GM21825 (cell line): ENCODE measurements around the gene SLAMF9.

Experiments used
- ATAC-seq: cut with Tn5 transposase; IDR thresholded peaks from one replicate; pipeline ENCODE4 v1.9.1; 2021; ENCODE audit warnings: mild to moderate bottlenecking, moderate library complexity; ENCODE audit not compliant: unreplicated experiment

Gene SLAMF9

DNA sequence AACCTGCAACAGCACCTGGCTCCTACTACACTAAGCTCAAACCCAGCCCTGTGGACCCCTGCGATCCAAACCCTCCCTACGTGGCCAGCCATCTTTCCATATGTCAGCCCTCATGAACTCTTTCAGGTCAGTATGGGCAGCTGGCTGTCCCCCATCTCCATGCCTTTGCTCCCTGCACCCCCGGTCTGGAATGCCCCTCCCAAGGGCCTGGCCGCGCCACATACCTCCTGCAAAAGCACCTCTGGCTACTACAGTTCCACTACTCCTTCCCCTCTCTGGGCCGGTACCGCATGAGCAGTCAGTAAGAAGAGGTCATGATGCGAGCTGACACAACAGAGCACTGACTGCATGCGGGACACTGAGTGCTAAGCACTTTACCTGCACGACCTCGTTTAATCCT, 18.7 kb downstream of the SLAMF9 start:
- no peak for ATAC-seq

DNA sequence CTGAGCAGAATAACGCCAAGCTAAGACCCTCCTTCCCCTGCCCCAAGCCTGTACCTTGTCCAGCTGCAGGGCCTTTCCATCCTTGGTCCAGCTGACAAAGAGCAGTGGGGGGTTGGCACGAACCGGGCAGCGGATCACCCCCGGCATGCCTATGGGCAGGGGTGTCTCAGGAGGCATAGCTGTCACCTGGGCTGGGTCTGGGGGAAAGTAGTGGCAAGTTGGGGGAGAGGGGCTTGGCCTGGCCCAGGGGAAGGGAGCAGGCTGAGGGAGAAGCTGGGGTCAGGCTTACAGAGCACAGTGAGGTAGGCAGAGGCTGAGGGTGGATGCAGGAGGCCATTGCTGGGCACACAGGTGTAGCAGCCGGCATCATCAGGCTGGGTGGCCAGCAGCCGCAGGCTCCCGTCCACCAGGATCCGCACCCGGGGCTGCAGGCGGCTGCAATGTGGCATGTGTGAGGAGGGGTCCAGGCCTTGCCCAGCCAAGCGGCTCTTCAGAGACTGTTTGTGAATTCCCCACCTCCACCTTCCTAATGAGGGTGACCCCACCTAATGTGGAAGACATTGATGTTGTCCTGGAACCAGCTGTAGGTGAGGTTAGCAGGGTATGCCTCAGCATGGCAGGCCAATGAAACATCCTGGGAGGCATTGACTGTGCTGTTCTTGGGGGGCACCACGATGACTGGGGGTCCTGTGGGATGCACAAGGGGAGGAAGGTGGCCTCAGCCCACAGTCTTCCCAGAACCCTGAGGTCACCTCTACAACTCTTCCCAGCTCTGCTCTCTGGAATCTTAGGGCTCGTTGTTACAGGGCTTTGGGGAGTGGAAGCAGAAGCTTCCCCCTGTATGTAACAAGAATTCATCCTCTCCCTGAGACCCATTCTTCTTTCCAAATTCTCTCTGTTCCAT, 19.6 kb downstream of the SLAMF9 start:
- no peak for ATAC-seq

DNA sequence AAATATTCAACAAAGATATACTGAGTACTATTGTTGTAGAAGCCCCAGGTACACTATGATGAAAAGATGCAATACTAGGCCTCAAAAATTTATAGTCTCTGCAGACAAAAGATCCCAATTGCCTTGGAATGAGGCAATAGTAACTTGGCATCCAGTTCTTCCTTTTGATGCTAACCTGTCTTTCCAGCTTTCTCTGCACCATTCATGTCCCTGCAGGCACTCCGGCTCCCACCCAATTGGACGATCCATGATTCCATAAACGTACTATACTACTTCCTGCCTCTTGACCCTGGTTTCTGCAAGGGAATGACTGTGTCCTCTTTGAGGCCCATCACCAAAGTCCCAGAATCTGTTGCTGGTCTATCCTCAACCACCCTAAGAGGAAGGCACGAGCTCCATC, 20.7 kb downstream of the SLAMF9 start:
- no peak for ATAC-seq

DNA sequence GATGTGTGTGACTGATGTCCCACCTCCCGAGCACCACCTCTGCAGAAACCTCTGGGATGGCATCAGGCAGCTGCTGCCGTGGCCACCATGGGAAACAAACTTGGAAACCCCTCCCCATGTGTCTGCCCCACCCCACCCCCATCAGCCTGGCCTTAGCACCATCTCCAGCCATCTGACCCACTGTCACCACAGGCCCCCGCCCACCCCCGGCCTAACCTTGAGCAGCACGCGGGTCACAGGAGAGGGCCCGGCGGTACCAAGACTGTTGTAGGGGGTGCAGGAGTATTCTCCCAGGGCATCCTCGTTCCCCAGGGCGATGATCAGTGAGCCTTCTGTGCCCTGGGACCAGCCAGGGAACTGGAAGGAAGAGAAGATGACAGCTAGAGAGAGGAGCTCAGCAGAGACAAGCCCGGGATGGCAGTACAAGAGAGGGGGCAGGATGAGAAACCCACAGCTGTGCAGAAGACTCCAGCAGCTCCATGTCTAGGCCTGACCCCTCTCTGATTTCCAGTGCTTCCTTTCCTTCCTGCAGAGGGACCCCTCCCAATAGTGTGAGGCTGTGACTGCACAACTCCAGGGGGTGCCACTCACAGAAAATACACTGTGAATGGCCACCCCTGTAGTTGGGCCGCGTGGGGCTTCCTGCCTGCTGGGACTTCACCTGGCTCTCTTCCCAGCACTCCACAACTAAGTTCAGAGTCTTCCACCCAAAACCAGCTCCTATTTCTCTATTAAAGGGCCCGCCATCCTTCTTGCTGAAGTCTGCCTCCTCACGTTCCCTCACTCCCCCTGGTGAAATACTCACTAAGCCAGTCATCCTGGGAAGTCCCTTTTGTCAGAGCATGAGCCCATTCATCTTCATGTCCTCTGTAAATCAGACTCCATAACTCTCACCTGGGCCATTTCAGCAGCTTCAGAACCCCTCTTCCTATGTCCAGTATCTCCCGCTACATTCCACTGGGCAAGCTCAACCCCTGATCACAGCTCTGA, 21.4 kb downstream of the SLAMF9 start:
- ATAC-seq, result no peak

DNA sequence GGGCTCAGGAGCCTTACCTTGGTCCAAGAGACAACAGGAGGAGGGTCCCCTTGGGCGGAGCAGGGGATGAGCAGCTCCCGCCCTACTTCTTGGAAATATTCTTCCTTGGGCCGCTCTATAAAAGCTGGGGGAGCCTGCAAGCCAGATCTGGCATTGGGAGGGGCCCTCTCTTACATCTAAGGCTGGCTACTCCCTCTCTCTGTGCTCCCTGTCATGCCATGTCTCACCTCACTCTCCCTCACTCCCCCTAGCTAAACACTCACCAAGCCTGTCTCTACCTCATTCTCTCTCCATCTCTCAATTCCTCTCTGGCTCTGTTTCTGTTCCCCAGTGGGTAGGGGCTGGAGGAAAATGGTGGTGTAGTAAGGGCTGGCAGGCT, 22.3 kb downstream of the SLAMF9 start:
- ATAC-seq, result no peak

DNA sequence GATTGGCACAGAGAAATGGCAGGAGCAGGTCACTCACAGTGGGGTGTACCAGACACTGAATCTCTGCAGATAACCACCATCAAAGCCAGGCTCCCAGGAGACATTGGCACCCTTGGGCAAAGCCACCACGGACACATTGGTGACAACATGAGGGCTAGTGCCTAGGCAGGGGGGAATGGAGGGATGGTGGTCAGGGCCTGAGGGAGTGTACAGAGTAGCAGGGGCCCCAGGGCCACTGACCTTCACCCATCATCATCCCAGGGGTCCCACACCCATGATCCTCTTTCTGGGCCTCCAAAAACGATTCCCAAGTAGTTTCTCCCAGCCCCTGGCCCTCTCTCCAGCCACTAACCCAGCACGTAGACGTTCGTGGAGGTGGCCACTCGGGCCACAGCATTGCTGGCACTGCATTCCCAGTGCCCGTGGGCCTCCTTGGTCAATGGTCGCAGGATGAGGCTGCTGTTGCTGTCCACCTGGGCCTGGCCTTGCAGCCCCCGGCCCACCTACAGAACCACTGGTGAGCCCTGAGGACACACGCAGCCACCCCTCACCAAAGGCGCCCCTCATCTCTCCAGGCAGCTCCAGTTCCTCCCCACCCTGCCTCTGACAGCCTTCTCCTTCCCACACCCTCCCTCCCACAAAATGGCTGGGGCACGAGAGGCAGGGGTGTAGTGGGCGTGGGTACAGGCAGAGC, 22.8 kb downstream of the SLAMF9 start:
- ATAC-seq, result no peak

DNA sequence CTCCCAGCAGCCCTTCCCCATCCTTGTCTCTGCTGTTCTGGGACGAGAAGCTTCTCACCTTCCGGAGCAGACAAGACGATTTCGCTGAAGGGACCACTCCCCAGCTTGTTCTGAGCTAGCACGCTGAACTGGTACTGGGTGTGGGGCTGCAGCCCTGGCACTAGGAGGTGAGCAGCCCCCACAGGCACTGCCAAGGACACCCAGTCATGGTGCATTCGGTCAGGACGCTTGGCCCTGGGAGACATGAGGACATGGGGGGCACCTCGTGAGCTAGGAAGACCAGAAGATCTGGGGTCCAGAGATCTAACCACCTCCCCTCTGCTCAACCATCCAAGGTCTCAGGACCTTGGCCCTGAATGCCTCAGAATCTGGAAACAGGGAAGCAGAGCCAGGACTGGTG, 23.4 kb downstream of the SLAMF9 start:
- ATAC-seq, result no peak

DNA sequence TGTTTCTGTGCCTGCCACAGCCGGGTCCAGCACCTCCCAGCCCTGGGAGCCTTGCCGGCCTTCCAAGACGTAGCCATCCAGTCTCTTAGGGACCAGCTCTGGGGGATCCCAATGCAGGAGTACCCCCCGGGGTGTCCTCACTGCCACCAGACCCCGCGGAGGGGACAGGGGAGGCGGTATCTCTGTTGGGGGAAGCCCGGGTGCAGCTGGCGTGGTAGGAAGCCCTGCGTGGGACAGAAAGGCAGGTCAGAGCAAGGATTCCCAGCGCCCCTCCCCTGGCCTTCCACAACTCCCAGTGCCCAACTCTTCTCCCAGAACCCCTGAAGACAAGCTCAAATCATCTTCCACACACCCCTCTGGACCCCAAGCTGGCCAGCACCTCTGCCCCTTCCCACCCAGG, 23.8 kb downstream of the SLAMF9 start:
- no peak for ATAC-seq

DNA sequence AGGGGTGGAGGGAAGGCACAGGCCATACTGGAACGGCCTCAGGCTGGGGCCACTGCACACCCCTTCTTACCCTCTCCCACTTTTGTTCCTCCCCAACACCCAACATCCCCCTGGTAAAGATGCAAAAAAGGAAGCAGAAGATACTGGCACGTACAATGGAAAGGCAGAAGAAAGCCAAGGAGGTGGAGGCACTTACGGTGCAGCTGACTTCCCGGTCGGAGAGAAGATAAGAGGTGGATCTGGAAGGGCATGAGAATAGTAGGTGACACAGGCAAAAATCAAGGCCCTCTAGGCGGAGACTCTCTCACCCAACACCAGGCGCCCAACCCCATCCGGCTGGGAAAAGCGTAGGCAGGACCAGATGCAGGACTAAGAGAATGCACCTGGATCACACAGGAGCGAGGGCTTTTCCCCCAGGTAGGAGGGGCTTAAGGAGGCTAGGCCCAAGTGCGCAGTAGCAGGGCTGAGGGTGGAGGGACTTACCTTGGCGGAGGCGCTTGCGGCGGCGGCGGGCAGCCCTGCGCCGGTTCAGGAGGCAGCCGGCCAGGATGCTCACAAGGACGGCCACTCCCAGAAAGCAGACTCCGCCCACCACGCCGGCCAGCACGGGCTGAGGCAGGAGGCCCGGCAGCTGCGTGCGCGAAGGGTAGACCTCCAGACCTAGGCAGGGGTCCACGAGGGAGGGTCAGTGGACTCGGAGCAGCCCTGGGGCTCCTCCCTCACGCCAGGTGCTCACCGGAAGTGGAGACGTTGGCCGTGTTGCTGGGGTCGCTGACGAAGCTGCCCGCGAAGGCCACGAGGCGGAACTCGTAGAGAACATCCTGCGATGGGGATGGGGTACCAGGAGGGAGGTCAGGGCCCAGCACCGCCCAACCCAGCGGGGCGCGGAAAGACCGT, 24.6 kb downstream of the SLAMF9 start:
- ATAC-seq, result no peak

DNA sequence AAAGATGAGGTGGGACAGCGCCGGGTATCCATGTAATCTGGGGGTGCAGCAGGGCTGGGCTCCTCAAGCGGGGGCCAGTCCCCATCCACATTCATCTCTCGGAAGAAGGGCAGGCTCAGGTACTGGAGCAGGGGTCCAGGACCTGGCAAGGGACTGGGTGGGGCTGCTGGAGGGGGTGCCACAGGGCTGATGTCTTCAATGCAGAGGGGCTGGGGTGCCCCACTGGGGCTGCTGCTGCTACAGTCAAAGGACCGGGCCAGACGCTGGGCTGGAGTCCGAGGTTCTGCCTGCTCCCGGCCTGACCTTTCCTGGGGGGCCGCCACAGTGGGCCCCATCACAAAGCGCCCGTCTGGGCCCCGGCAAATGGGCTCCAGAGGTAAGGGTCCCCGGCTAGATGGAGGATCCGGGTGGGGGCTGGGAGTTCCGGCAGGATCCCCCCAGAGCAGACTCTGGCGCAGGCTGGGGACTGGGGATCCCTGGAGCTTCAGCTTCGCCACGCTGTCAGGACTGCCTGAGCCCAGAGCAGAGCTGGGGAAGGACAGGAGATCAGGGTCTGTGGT, 25.5 kb downstream of the SLAMF9 start:
- ATAC-seq, result no peak

DNA sequence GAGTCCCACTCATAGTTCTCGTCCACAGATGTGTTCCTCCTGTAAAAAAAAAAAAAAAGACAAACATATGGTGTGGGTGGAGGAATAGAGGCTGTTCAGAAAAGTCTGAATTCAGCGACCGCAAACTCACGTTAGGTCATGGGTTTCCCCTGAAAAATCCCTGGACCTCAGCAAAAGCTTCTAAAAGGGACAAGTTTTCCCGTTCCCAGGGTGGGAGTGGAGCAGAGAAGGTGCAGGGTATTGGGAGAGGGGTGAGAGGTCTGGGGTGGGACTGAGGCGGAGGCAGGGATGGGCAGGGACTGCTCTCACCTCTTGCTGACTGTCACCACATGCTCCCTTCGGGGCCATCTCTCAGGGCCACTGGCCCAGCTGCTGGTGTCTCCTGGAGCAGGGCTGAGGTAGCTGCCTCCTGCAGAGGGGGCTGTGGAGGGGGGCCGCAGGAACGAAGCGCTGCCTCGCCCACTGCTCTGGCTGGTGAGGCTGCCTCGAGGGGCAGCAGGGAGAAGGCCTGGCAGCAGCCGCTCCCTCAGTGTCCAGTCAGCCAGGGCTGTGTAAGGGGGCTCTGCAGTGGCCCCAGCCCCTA, 26.1 kb downstream of the SLAMF9 start:
- ATAC-seq, result no peak

DNA sequence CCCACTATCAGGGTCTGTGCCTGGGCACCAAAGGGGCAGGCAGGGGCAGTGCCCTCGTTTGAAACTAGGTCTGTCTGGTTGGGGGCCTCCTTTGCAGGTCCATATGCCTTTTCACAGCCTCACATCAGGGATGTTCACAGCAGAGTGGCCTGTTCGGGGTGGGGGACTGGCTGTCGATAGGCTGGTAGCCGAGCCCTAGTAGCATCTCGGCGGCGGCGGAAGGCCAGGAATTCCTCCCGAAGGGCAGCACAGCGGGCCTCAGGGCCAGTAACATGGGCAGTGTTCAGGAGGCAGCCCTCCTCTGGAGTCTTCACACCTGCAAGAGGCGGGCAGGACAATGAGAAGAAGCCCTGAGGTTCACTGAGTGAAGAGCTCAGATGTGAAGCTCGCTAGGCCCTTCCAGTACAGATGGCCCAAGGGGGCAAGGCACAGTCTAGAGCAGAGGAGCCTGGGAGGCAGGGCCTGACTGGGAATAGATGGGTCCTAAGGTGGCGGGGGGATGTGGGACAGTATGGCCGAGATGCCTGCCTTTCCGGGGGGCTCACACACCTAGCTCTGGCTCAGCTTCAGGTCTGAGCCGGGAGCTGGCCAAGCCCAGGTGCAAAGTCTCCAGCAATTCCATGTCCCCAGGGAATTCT, 26.7 kb downstream of the SLAMF9 start:
- no peak for ATAC-seq

DNA sequence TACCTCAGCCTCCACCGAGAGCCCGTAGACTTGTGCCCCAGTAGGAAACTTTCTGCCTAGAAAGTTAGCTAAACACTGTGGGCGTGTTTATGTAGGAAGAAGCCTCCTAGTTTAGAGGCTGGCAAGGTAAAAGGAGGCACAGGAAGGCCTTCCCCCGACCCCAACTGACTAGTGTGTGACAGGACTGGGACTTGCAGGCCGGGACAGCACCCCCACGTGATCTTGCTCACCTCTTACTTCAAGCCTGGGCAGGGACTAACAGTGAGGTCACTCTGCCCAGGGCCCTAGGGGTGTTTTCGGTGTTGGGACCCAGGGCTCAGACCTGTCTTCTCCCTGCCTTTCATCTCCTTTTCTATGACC, 28.3 kb downstream of the SLAMF9 start:
- ATAC-seq, result peak; percentile 2

DNA sequence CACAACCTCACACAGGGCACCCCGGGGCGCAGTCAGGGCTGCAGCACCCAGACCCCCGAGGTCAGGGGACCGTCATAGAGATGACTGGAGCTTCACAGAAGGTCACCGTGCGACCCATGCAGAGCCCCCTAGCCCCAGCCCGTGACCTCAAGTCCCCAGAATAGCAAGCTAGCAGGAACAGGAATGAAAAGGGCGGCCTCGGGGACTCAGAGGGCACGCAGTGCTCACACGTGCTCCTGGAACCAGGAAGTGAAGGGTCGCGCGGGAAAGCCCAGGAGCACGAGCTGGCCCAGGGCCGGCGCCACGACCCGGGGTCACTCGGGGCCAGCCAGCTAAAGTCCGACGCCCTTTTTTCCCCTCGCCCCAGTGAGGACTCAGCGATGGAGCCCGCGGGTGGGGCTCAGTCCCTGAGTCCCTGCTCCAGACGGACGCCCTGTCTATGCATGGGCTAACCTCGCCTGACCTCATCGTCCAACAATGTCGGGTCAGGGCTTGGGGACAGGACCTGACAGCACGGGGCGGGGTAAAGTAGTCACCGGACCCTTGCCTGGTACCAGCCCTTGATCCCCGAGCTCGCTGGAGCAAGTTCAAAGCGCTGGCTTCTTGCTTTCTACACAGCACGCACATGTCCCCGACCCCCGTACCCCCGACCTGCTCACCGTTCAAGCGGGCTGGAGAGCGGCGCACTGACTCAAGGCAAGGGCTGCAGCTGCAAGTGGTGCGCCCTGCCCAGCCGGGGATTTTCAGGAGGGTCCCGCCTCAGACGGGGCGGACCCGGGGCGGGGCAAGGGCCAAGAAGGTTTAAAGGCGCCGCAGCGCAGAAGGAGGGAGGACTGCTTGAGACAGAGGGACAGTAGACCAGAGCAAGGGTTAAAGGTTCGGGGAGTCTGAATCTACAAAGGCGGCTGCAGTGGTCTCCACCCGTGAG, 29.0 kb downstream of the SLAMF9 start, which contains the start of gene TAGLN2:
Gene TAGLN2 (minus strand): TSS at position 717 of the 928 bp plus-strand sequence. CDS start 4,998 bp downstream, outside the sequence.
- peak; percentile 51 for ATAC-seq

DNA sequence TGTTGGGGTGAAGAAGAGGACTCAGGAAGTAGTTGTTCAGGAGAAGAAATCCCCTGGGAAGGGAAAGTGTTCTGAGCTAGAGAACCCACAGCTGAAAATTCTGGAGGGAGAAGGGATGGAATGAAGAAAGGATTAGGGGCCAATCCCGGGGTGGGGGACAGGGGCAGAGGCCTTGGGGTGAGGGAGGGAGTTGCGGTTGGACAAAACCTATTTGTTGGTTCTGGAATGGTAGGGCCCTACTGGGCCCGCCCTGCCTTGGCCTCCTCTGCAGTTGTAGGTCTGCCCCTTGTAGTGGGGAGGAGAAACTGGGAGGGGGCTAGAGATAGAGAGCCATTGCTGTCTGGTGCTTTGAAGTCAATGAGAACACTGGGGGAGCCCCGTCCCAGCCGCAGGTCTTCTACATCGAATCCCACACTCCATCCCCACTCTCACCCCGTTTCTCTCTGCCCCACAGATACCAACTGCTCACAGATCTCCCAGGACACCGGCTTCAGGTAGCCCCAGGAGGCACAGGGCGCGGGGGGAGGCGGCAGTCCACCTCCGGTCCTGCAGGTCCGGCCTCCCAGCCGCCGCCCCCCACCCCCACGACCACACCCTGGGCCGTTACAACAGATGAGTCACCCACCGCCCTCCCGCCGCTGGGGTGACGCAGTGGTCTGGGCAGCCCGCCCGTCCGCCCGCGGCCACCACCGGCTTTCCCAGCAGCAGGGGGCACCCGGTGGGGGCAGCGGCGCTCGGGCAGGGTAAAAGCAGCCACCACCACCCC, 29.8 kb downstream of the SLAMF9 start:
- no peak for ATAC-seq

DNA sequence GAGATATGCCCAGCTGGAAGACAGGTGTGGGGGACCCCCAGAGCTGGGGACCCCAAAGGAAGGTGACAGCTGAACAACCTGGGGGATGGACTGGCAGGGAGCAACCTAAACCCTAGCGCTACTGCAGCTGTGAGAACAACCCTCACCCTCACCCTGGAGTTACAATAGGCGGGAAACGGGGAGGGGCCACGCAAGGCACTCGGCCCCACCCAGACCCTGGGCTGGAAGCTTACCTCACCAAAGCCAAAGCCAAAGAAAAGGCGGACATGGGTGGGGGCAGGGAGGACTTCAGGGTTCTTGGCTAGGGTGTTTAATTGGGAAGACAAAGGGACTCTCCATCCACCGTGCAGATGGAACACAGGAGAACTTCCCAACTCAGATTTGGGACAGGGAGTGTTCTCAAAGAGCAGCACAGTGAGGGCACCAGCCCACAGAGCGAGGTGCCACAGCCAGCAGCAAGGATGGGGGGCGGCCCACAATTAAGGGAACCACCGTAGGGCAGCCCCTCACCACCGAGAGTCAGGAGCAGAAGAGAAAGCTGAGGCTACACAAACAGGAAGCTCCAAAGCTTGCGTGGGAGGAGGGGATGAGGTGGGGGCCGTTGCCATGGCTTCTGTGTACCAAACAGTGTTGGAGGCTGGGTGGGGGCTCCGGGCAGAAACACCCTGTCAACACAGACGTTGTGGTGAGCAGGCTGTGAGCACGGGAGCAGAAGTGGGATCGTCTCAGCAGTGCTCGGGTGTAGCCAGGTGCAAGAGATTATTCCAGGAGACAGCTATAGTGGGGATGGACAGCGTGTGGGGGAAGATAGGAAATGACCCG, 30.6 kb downstream of the SLAMF9 start:
- ATAC-seq, result peak; percentile 29
